ENCODE results near the gene ARFGEF2.

The ARFGEF2 gene

DNA sequence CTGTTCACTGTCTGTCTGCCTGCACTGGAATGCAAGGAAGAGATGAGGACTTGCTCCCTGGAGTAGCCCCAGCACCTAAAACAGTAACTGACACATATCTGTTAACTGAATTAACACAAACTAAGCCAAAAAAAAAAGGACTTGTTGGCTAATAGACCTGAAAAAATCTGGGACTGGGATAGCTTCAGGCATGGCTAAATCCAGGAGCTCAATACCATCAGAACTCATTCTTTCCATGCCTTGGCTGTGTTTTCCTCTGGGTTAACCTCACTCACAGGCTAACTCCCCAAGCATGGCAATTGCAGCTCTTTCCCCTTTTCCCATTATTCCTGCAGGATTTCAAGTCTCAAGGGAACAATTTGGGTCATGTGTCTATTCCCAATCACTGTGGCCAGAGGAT lies 21.6 kb upstream of the ARFGEF2 start:
- no peak for DNase-seq

DNA sequence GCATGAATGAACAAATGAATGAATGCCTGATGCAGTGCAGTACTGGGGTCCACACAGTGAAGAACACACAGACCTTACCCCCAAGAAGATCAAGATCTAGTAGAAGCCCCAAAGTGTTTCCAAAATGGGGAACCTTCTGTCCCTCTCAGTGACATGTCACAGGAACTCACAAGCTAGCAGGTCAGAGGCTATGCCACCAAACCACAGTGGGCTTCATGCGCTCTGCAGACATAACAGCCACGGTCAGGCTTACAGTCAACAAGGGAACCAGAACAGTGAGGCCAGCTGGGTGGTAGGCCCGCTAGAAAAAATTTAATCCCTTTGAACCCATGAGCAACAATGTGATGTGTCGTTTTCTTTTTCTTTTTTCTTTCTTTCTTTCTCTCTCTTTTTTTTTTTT lies 20.2 kb upstream of the ARFGEF2 start:
- no peak for DNase-seq

DNA sequence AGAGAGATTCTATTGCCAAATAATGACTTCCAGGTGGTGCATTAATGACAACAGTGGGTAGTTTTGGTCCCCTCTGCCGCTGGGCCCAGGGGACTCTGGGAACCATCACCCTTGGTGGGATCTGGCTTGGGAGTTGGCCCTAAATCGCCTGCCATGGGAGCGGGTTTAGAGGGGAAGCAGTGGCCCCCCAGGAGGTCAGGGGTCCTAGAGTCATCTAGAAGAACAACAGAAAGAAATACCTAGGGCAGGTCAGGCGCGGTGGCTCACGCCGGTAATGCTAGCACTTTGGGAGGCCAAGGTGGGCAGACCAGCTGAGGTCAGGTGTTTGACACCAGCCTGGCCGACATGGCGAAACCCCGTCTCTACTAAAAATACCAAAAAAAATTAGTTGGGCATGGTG lies 17.8 kb upstream of the ARFGEF2 start:
- DNase-seq: no peak

DNA sequence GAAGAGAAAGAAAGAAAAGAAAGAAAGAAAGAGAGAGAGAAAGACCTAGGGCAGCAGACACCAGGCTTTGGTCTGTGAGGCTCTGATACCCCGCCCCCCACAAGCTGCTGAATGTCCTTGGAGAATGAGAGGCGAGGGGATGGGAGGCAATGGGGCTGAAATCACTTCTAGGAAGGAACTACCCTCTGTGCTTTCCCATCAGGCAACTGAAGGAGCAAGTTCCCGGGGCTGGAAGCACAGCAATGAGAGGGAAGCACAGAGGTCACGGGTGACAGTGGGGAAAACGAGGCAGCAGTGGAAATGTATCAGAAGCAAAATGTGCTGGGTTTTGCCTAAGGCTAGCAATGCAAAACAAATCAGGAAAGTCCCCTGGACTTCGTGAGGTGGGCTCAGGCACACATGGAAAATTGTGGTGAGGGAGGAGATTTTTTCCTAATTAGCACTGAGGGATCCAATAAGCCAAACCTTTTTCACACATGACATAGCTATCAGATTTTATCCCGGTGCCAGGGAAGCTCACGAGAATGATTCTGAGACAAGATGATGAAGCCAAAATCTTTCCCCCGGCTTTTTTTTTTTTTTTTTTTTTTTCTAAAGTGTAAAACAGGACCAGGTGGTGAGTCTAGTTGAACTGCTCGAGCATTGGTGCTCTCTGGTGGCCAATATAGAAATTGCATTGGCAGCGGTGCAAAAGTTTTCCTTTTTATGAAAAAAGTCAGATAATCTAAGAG lies 16.8 kb upstream of the ARFGEF2 start:
- peak; percentile 42 for DNase-seq

DNA sequence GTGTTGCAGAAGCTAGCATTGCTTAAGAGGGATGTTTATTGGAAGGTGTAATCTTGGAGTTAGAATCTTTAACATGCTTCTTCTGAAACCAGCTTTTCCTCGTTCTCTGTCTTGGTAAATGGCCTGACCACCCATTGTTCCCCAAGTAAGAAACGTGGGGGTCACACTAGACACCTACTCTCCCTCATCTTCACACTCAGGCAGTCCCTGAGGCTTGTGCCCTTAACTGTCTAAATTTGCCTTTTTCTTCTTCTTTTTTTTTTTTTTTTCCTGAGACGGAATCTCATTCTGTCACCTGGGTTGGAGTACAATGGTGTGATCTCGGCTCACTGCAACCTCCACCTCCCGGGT lies 16.2 kb upstream of the ARFGEF2 start:
- no peak for DNase-seq

DNA sequence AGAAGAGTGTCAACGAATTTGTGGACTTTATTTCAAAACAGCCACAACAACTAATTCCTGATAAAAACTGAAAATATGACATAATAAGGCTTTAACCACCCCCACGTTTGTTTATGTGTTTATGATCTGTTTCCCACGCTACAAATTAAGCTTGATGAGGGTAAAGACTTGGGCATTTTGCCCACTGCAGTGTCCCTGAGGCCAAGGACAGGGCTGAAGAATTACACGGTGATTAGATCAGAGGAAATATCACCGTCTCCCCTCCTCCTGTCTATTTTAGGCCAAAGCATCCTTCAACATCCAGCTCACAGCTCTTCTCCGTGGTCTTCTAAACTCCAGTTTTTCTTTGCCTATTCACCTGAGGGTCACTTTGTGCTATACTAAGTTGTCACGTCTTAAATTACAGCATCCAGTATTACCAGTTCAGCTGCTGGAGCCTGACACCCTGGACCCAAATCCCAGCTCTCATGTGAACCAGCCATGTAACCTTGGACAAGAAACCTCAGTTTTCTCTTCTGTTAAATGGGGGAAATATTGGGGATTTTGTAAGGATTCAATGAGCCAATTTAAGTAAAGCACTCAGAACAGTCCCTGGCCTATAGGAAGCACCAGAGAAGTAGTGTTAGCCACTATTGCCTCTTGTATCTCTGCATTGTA lies 15.2 kb upstream of the ARFGEF2 start:
- DNase-seq: no peak

DNA sequence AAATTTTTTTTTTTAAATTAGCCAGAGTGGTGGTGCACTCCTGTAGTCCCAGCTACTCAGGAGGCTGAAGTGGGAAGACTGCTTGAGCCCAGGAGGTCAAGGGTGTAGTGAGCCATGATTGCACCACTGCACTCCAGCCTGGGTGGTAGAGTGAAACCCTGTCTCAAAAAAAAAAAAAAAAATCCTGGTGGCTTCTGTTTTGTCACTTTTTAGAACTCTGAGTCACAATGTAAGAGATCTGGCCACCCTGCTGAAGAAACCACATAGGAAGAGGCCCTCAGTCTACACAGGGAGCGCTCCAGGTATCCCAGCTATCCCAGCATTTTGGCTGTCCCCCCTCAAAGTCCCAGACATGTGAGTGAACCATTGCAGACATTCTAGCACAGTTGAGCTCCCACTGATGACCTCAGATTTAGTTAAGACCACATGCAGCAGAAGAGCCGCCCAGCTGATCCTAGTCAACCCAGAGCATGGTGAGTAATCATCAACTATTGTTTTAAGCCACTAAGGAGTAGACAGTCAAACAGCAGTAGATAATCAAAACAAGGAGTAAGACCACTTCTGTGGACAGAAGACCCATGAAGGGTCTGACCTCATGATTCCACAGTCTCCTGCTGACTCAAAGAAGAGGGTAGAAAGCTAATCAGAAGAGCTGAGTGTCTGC lies 12.7 kb upstream of the ARFGEF2 start:
- DNase-seq: no peak

DNA sequence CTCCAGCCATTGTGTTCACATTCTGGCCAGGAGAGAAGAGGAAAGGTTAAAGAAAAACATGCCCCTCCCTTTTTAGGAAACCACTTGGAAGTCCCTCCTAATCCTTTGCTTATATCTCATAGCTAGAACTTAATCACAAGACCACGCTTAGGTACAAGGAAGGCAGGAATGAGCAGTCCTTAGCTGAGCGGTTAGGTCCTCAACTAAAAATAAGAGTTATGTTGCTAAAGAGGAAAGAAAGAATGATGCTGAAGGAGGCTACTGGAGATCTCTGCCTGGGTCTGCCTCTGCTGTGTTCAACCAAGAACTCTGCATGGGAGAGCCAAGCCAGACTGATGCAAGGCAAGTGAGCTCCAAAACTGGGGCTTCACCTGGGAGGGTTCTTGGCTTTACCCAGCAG lies 11.6 kb upstream of the ARFGEF2 start:
- no peak for DNase-seq

DNA sequence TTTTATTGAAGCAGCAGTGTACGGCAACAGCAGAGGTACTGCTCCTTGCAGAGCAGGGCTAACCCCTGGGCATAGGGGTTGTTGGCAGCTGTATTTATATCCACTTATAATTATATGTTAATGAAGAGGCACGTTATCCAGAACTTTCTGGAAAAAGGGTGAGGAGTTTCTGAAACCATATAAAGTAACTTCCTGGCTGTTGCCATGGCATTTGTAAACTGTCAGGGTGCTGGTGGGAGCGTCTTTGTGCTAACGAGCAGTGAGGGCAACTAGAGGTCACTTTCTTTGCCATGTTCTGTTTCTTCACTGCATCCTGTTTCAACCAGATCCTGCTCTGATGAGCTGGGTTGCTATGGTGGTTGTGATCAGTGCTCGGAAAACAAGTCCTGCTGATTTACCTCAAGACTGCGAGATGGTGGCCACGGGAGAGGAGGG lies 11.1 kb upstream of the ARFGEF2 start:
- no peak for DNase-seq

DNA sequence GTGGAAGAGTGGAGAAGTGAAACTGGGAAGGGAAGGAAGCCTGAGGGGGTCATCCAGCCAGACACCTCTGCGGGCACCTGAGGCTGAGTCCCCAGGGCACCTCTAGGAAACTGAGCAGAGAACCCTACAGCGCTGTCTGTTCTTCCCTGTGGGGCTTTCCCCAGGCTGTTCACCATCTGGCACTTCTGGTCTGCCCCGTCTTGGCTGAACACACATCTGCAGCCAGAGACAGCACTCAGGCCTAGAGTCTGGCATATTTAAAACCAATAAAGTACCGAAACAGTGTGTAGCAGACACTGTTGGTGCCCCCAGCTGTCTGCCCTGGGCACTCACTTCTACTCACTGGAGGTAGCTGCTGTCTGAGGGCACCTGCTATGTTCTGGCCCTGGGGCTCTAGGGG lies 9.4 kb upstream of the ARFGEF2 start:
- no peak for DNase-seq

DNA sequence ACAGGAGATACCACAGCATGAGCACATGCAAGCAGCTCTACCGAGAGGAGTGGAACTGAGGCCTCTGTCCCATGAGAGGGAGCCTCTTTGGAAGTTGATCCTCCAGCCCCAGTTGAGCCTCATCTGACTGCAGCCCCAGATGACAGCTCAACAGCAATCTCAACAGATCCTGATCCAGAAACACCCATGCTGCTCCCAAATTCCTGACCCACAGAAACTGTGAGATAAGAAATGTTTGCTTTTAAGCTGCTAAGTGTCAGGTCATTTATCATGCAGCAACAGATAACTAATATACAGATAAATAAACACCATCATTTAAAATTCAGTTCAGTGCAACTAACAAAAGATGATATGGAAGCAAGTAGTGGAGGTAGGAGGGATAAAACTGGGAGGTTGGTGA lies 4.8 kb upstream of the ARFGEF2 start:
- no peak for DNase-seq

DNA sequence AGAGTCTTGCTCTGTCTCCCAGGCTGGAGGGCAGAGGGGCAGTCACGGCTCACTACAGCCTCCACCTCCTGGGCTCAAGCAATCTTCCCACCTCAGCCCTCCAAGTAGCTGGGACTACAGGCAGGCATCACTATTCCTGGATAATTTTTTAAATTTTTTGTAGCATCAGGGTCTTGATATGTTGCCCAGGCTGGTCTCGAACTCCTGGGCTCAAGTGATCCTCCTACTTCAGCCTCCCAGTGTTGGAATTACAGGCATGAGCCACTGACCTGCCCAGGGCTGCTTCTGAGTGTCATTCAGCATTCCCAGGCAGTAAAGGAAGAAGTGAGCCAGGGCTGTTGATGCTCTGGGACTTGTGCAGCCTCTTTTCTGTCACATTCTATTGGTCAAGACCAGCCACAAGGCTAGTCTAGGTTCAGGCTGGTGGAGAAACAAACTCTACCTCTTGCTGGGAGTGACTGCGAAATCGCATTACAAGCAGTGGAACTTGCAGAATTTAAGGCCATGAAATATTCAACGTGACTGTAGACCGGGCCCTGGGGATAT lies 2.1 kb upstream of the ARFGEF2 start:
- no peak for DNase-seq

DNA sequence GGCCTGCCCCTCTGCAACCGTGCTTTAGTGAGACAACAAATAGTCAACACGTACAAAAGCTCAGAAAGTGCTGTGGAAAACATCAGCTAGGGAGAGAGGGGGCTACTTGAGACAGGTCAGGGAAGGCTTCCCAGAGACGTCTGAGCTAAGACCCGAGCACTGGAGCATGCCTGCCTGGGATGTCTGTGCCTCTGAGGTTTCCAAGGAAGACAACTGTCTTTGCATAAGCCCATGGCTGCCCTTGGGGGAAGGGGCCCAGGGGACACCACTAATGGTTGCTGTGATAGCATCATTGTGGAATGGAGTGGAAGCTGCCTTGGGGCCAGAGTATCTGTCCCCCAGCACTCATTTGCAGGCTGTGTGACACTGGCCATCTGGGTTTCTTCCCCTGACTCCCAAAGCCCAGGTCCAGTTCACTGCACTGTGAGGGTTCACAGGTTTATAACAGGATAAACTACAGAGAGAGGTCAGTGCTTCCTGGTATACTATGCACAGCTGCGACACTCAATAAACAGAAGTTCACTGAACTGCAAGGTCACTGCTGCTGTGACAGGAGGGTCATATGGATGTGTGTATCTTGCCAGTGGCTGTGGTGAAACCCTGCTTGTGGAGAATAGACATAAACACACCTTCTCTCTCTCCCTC lies 1.5 kb upstream of the ARFGEF2 start:
- DNase-seq: no peak

DNA sequence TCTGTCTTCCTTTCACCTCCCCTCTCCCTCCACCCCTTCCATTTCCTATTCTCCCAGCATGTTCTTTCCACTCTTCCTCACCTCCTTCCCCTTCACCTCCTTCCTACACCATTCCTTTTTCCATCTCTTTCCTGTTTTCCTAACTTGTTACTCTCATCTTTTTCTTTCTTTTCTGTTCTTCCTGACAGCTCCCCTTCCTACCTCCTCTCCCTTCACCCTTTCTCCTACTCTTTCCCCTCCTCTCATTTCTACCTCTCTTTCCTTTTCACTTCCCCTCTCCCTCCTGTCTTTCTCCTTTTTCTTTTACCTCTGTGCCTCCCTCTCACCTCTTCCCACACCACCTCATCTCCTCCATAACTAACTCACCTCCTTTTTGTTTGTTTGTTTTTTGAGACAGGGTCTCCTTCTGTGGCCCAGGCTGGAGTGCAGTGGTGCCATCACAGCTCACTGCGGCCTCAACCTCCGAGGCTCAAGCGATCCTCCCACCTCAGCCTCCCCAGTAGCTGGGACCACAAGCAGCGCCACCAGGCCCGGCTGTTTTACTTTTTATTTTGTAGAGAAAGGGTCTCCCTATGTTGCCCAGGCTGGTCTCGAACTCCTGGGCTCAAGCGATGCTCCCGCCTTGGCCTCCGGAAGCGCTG lies 864 bp upstream of the ARFGEF2 start:
- DNase-seq: no peak

DNA sequence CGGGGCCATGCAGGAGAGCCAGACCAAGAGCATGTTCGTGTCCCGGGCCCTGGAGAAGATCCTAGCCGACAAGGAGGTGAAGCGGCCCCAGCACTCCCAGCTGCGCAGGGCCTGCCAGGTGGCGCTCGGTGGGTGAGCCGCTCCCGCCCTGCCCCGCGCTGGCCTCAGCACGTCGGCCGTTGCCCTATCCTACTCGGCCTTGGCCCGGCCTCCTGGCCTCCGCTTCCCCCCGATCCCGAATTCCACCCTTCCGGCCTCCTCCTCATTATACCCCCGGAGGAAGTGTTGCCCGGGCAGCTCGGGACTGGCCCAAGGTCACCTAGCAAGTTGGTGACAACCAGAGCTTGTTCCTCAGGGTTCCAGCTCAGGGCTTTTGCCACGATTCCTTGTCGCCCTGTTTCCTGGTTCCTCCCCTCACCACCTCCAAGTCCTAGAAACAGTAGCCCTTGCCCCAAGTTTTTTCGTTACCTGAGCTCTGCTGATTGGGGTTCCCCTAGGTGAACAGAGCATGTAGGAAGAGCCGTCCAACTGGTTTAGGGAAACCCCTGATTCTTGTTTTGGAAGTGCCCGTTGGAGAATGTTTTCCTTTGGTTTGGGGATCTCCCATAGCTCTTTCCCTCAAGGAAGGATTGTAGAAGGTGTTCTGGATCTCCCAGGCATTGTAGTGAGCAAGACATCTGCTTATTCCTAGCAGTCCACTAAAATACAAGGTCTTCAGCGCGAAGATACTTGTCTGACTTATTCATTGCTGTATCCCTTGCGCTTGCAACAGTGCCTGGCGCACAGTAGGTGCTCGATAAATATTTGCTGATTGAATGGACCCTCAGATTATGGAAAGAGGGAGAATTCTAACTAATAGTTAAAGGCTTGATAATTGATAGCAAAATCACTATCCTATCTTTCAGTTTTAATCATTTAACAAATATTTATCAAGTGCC lies 641 bp downstream of the ARFGEF2 start:
- DNase-seq: peak; percentile 65

DNA sequence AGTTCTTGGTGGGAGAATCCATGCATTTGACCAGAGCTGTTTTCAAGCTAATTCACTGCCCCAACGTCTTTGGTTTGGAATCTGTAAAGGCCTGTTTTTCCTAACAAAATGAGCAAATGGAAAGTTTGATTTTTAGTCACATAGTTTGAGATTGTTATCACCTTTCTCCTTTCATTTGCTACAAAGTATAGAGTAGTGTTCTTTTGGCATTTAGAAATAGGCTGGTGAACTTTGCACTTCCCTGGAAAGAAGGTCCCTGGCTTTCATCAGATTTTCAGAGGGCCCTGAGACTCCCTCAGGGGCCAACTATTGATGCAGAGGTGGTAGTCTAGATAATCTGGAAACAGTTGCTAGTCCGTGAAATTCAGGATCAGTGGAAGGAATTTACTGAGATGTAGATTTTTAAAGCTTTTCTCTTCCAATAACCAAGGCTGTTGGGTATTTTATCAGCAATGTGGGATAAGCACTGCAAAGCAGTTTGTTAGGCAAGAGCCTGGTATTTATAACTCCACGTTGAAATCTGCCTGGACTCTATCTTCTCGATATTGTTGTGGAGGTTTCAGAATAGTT lies 1.7 kb downstream of the ARFGEF2 start:
- no peak for DNase-seq

DNA sequence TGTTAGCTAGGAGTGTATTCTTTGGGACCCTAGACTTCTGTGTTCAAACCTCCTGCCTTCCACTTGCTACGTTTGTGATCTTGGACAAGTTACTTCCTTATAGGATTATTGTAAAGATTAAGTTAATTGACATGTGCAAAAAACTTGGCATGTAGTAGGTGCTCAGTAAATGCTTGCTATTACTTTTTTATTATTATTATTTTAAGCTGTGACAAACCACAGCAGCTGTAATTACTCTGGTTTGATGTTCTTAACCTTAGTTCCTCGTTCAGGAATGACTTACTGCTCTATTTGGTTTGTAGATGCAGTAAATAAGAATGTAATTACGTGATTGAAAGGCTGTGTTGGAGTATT lies 3.2 kb downstream of the ARFGEF2 start:
- DNase-seq: no peak

DNA sequence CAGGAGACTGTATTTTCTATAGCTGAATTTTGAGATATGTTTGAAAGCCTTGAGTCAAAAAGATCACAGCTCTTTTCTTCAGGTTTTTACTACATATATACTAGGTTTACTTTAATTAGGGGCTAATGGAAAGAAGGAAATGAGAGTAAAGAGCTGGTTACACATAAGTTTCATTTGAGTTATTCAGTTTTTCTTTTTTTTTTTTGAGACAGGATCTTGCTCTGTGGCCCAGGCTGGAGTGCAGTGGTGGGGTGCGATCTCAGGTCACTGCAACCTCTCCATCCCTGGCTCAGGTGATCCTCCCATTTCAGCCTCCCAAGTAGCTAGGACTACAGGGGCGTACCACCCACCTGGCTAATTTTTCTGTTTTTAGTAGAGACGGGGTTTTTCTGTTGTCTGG lies 4.8 kb downstream of the ARFGEF2 start:
- no peak for DNase-seq

DNA sequence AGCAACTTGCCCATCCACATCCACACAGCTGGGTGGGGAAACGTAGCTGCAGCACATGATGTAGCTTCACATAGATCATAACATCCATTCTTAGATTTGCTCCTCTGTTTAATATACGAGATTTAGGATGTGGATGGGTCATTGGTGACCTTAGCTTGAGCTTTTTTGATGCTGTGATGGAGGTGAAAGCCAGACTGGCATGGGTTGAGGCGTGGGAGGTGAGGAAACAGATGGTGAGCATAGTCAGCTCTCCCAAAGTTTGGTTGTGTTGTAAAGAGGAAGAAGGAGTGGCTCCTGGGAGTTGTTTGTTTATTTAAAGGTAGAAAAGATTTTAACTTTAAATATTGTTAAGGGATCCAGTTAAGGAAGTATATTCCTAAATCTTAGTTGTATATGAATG lies 5.3 kb downstream of the ARFGEF2 start:
- no peak for DNase-seq

DNA sequence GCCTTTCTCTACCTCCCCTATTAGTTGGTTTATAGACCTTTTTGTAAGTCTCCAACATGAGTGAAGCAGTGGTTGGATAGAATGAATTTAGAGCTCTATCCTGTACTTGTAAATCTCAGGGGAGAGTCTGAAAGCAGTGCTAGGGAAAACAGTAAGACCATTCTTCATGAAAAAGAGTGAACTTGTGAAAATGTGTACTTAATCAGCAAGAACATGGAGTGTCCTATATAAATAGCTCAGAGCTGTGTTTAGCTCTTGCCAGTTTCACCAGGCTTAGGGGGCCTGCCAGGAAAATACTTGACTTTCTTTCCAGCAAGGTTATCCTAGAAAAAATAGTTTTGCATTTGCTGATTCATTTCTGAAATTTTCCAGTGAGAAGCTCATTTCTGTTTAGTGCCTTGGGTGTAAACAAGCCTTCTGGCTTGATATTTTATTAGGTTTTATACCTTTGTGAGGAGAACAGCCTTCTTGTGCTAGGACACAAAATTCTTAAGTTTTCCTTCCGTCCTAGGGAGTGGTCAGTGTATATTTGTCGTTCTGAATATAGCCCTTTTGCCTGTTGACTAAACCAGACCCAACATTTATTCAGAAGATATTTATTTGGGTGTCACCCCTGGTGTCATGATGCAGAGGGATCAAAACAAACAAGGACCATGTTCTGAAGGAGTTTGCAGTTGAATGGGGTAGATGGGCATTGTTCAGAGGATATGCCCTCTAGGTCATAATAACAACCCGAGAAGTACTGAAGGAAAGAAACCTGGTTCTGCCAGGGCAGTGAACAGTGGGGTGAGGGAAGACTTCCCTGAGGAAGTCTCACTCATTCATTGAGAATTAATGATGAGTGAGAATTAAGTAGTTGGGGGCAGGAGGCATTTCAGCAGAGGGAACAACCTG lies 7.6 kb downstream of the ARFGEF2 start:
- no peak for DNase-seq

DNA sequence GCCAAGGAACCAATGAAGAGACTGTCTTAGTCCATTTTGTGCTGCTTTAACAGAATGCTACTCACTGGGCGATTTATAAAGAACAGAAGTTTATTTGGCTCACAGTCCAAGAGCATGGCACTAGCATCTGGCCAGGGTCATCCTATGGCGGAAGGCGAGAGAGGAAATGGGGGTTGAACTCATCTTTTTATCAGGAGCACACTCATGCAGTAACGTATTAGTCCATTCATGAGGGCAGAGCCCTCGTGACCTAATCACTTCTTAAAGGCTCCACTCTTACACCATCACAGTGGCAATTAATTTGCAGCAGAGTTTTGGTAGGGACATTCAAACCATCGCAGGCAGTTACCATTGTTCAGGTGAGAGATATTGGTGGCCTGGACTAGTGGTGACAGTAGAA lies 8.5 kb downstream of the ARFGEF2 start:
- DNase-seq: no peak

Measured in 8988T (cell line).